Sigmoid colon (tissue), 4 donors: ENCODE data around the gene HIVEP2.

Source experiments
- CTCF ChIP-seq, 4 experiments: fragments of 450-650 bp in 3 of 4; fragments of 200-600 bp in 1 of 4; IDR thresholded peaks; one replicate each; pipeline ENCODE4 v1.5.1; 2016 to 2019; ENCODE audit warnings: antibody characterized with exemption in 4 of 4, mild to moderate bottlenecking in 3 of 4, moderate library complexity in 2 of 4
- EP300 ChIP-seq, 4 donors: sonication (generic); formaldehyde crosslinking; IDR thresholded peaks; one replicate each; pipeline ENCODE4 v1.6.1; 2017; ENCODE audit warnings: antibody characterized with exemption in 4 of 4
- POLR2A ChIP-seq, 2 donors: fragments of 450-650 bp; IDR thresholded peaks; one replicate each; pipeline ENCODE4 v1.6.1; 2016; ENCODE audit warnings: antibody characterized with exemption in 2 of 2, mild to moderate bottlenecking in 2 of 2, moderate library complexity in 2 of 2
- POLR2AphosphoS5 ChIP-seq, 4 donors: sonication (generic); formaldehyde crosslinking; IDR thresholded peaks; one replicate each; pipeline ENCODE4 v1.6.1; 2017; ENCODE audit warnings: antibody characterized with exemption in 4 of 4

GRCh38 chr6:142901611-142902010, 43.4 kb downstream of the HIVEP2 start:
- TF ChIP-seq CTCF (IDR thresholded peaks at IDR 0.05): no peak
- no peak for TF ChIP-seq POLR2AphosphoS5 (IDR thresholded peaks at IDR 0.05)
- TF ChIP-seq EP300 (IDR thresholded peaks at IDR 0.05): no peak
- no peak for TF ChIP-seq POLR2A (IDR thresholded peaks at IDR 0.05)
